Measurements from ENCODE around the gene SPANXA2. TPM values are rescaled to one million over a fixed set of nuclear protein-coding genes. Genes with fewer than 3 reads are reported as not detected.

SPANXA2 gene
- total RNA-seq, 6 experiments from 2014 or later: not detected

- DNase-seq (no peak), ATAC-seq (no peak)
- intact Hi-C loops (cut with DNase I): no loop called here
- WGBS (ENCODE audit: insufficient coverage, low coverage, low lambda C conversion rate, missing lambda C conversion rate): 0% methylated on average over 1 of the region's 1 CpG
- no peaks in the 10 kb centered on the region for H3K9me3 ChIP-seq
- H3K4me3 ChIP-seq: no peak overlapping the region
- no peaks in the 10 kb centered on the region for H3K4me1 ChIP-seq
- no peaks in the 10 kb centered on the region for H3K27me3 ChIP-seq
- H3K27ac ChIP-seq: no peak overlapping the region
- no peak for TF ChIP-seq POLR2A (IDR thresholded peaks at IDR 0.05)
- TF ChIP-seq, protein P1, sequence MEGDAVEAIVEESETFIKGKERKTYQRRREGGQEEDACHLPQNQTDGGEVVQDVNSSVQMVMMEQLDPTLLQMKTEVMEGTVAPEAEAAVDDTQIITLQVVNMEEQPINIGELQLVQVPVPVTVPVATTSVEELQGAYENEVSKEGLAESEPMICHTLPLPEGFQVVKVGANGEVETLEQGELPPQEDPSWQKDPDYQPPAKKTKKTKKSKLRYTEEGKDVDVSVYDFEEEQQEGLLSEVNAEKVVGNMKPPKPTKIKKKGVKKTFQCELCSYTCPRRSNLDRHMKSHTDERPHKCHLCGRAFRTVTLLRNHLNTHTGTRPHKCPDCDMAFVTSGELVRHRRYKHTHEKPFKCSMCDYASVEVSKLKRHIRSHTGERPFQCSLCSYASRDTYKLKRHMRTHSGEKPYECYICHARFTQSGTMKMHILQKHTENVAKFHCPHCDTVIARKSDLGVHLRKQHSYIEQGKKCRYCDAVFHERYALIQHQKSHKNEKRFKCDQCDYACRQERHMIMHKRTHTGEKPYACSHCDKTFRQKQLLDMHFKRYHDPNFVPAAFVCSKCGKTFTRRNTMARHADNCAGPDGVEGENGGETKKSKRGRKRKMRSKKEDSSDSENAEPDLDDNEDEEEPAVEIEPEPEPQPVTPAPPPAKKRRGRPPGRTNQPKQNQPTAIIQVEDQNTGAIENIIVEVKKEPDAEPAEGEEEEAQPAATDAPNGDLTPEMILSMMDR (IDR thresholded peaks at IDR 0.05): no peak
- no peaks in the 10 kb centered on the region for H3K36me3 ChIP-seq
Observed at GRCh38 chrX:141638550-141638949, 49.0 kb downstream of the SPANXA2 start.

Other genes with a start within 250 kb of the SPANXA2 start
- gene SPANXA1, start 5.0 kb upstream of the SPANXA2 start, total RNA-seq: not detected
- not detected for gene SPANXD, start 109.0 kb downstream of the SPANXA2 start, total RNA-seq
- gene MAGEC3, start 248.6 kb downstream of the SPANXA2 start, total RNA-seq: not detected

Measured in right lobe of liver (tissue), 6 donors.